ENCODE data around the gene OR9G4. TPM values are rescaled to one million over a fixed set of nuclear protein-coding genes. Genes with fewer than 3 reads are reported as not detected.

Gene OR9G4
- not detected in 5 replicates for total RNA-seq (2022; extraction: Qiagen RNA extraction)

GRCh38 chr11:56748597-56748996 is at the start of gene OR9G4:
OR9G4 (minus strand) TSS chr11:56748697; CDS start chr11:56743766, 4,931 bp downstream.

GRCh38 chr11:56698795-56699194 is 49.7 kb downstream of the OR9G4 start, which contains the start of gene OR9G1:
OR9G1 (plus strand) TSS chr11:56699095; CDS start chr11:56700388, 1,293 bp downstream.

Other genes with a start within 250 kb of the OR9G4 start
- not detected in 5 replicates for gene OR5M11, start 205.4 kb downstream of the OR9G4 start, total RNA-seq (2022; extraction: Qiagen RNA extraction)
- not detected in 5 replicates for gene OR5M10, start 171.0 kb downstream of the OR9G4 start, total RNA-seq (2022; extraction: Qiagen RNA extraction)
- not detected in 5 replicates for gene OR5M1, start 133.8 kb downstream of the OR9G4 start, total RNA-seq (2022; extraction: Qiagen RNA extraction)
- gene OR5AP2, start 106.3 kb downstream of the OR9G4 start, total RNA-seq (2022; extraction: Qiagen RNA extraction): not detected in 5 replicates
- not detected in 5 replicates for gene OR5AR1, start 85.0 kb downstream of the OR9G4 start, total RNA-seq (2022; extraction: Qiagen RNA extraction)
- gene OR9G1, start 49.6 kb downstream of the OR9G4 start, total RNA-seq (2022; extraction: Qiagen RNA extraction): not detected in 5 replicates
- not detected in 5 replicates for gene OR5AK2, start 240.2 kb upstream of the OR9G4 start, total RNA-seq (2022; extraction: Qiagen RNA extraction)